Subcutaneous abdominal adipose tissue (tissue), 5 donors: ENCODE data around the gene NHLRC4.

Experiments
- H3K27ac ChIP-seq: one replicate; pipeline ENCODE4 v1.7.0; 2013; ENCODE audit warnings: low read depth, mild to moderate bottlenecking, inconsistent platforms, low read length, moderate library complexity
- H3K27me3 ChIP-seq, 5 donors: one replicate each; pipeline ENCODE4 v1.7.0; 2013; ENCODE audit warnings: low read length in 5 of 5, inconsistent platforms in 1 of 5; ENCODE audit not compliant: control insufficient read depth in 5 of 5, insufficient read depth in 4 of 5
- H3K36me3 ChIP-seq, 5 donors: one replicate each; pipeline ENCODE4 v1.7.0; 2013; ENCODE audit warnings: low read length in 5 of 5; ENCODE audit not compliant: control insufficient read depth in 5 of 5, insufficient read depth in 5 of 5
- H3K4me1 ChIP-seq, 5 donors: one replicate each; pipeline ENCODE4 v1.7.0; 2013; ENCODE audit warnings: low read length in 5 of 5, mild to moderate bottlenecking in 3 of 5, moderate library complexity in 1 of 5; ENCODE audit not compliant: control insufficient read depth in 5 of 5, insufficient read depth in 5 of 5
- H3K4me3 ChIP-seq, 5 donors: one replicate each; pipeline ENCODE4 v1.7.0; 2013; ENCODE audit warnings: low read length in 5 of 5, low read depth in 1 of 5
- H3K9ac ChIP-seq, 5 donors: one replicate each; pipeline ENCODE4 v1.7.0; 2013; ENCODE audit warnings: low read length in 5 of 5, mild to moderate bottlenecking in 4 of 5, moderate library complexity in 3 of 5
- H3K9me3 ChIP-seq, 5 donors: one replicate each; pipeline ENCODE4 v1.7.0; 2013; ENCODE audit warnings: low read length in 5 of 5; ENCODE audit not compliant: control insufficient read depth in 5 of 5
- donor health status: healthy.
- donor health status: healthy.
- donor health status: healthy.
- donor health status: healthy.
- donor health status: healthy.

Gene NHLRC4

GRCh38 chr16:560204-560700 is 6.6 kb upstream of the NHLRC4 start, which contains the start of gene PRR35:
Gene PRR35 (plus strand): TSS chr16:560394. CDS start chr16:563295, 2,901 bp downstream.
- H3K36me3 ChIP-seq, result no peaks in the 10 kb centered on the region
- no peak within 1 kb of the TSS for H3K27ac ChIP-seq
- H3K4me3 ChIP-seq, result no peak within 1 kb of the TSS
- H3K4me1 ChIP-seq, result peaks cover 0 to 8% (median 3%) of the 10 kb centered on the region in 5 donors
- H3K9ac ChIP-seq, result no peak within 1 kb of the TSS
- no peaks in the 10 kb centered on the region for H3K9me3 ChIP-seq
- peaks cover 28 to 44% (median 40%) of the 10 kb centered on the region in 5 donors for H3K27me3 ChIP-seq

DNA sequence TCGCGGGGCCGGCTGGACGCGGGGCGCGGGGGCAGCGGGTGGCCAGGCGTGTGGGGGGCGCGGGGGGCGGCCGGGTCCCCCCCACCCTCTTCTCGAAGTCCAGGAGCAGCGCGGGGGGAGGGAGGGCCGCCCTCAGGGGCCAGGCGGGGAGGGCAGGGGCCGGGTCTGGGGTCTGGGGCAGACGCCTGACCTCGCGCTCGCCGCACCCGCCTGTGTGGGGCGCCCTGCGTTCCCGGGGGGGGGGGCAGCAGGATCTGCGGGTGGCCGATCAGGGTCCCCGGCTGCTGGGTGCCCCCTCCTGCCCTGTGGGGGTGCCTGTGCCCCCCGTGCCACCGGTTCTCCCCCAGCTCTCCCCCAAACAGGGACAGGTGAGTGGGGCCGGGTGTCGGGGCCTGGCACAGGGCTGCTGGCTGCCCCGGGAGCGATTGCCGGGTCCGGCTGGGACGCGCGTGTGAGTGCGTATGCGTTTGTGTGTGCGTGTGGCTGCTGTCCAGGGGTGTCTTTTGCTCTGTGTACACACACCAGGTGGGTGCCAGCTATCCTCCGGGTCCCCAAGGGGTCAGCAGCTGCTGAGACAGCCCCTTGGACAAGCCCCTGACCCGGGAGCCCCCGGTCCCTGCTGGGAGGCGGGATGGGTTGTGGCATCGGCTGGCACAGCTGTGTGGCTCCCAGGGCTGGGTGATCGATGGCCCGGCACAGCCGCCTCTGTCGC is 5.9 kb upstream of the NHLRC4 start:
- H3K9ac ChIP-seq, result no peak overlapping the region
- H3K9me3 ChIP-seq, result no peaks in the 10 kb centered on the region
- H3K36me3 ChIP-seq, result no peaks in the 10 kb centered on the region
- H3K4me1 ChIP-seq, result peaks cover 0 to 10% (median 4%) of the 10 kb centered on the region in 5 donors
- H3K4me3 ChIP-seq, result no peak overlapping the region
- H3K27ac ChIP-seq, result no peak overlapping the region
- H3K27me3 ChIP-seq, result peaks cover 28 to 44% (median 40%) of the 10 kb centered on the region in 5 donors

GRCh38 chr16:561413-561794 is 5.4 kb upstream of the NHLRC4 start:
- Histone ChIP-seq H3K9me3 (no peaks in the 10 kb centered on the region), H3K4me1 (peaks cover 0 to 15% (median 9%) of the 10 kb centered on the region in 5 donors), H3K36me3 (no peaks in the 10 kb centered on the region), H3K27me3 (peaks cover 28 to 44% (median 40%) of the 10 kb centered on the region in 5 donors), H3K27ac (no peak overlapping the region), H3K4me3 (no peak overlapping the region), H3K9ac (no peak overlapping the region)

DNA sequence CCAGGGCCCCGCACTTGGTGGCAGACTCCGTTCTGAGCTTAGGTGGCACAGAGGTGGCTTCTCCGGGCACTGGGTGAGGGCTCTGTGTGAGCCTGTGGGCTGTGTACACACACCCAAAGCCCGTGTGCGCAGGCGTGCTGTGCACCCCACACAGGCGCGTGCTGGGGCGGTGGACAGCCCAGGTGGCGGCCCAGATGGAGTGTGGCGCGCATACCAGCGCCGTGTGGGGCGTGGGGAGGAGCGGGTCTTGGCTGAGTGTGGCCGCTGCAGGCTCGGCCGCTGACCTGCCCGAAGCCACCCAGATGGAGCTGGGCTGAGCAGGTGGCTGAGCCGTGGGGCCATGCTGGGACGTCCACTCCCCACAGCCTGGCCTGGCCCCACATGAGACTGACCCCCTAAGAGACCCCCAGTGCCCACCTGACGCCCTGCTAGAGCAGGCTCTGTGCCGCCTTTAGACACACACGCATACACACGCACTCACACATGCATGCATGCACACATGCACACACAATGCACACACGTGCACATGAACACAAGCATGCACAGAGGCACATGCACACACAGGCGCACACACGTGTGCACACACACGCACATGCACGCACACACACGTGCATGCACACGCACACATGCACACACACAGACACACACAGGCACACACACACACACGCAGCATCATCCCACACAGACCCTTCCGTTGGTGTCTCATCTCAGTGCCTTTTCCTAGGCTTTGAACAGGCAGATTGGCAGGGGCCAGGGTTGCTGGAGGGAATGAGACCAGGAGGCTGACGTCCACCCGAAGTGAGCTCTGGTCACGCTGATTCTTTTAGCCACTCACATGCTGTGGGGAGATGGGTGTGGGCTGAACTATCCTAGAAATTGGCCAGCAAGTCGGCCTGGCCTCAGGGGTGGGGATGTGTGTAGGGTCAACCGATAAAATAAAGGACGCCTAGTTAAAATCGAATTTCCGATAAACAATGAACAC is 4.6 kb upstream of the NHLRC4 start:
- Histone ChIP-seq H3K4me3 (no peak overlapping the region), H3K9ac (no peak overlapping the region), H3K9me3 (no peaks in the 10 kb centered on the region), H3K36me3 (no peaks in the 10 kb centered on the region), H3K27me3 (peaks cover 28 to 42% (median 40%) of the 10 kb centered on the region in 5 donors), H3K4me1 (peaks cover under 1 to 24% (median 18%) of the 10 kb centered on the region in 5 donors), H3K27ac (no peak overlapping the region)

DNA sequence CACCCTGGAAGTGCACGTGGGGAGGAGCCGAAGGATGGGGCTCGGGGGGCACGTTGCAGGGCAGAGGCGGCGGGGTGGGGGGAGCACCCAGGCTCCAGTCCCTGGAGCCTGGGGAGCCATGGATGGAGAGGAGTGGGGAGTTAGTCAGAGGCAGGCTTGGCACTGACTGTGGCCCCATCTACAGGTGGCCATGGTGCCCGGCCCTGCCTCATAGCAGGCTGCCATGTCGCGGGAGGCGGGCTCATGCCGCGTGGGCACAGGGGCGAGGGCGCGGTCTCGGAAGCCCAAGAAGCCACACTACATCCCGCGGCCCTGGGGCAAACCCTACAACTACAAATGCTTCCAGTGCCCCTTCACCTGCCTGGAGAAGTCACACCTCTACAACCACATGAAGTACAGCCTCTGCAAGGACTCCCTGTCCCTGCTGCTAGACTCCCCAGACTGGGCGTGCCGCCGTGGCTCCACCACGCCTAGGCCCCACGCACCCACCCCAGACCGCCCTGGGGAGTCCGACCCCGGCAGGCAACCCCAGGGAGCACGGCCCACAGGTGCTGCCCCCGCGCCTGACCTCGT is 3.6 kb upstream of the NHLRC4 start:
- no peak overlapping the region for H3K4me3 ChIP-seq
- peaks cover 28 to 38% (median 34%) of the 10 kb centered on the region in 5 donors for H3K27me3 ChIP-seq
- H3K9ac ChIP-seq, result no peak overlapping the region
- H3K27ac ChIP-seq, result no peak overlapping the region
- H3K9me3 ChIP-seq, result no peaks in the 10 kb centered on the region
- H3K36me3 ChIP-seq, result no peaks in the 10 kb centered on the region
- peaks cover 1 to 33% (median 25%) of the 10 kb centered on the region in 5 donors for H3K4me1 ChIP-seq

- H3K4me1 ChIP-seq, result peaks cover 5 to 39% (median 34%) of the 10 kb centered on the region in 5 donors
- H3K36me3 ChIP-seq, result no peaks in the 10 kb centered on the region
- H3K9me3 ChIP-seq, result no peaks in the 10 kb centered on the region
- H3K9ac ChIP-seq, result no peak overlapping the region
- no peak overlapping the region for H3K27ac ChIP-seq
- H3K27me3 ChIP-seq, result peaks cover 11 to 22% (median 17%) of the 10 kb centered on the region in 5 donors
- H3K4me3 ChIP-seq, result no peak overlapping the region
These were observed 2.0 kb upstream of the NHLRC4 start for GRCh38 chr16:564690-565418.

- no peaks in the 10 kb centered on the region for H3K9me3 ChIP-seq
- H3K36me3 ChIP-seq, result no peaks in the 10 kb centered on the region
- H3K27ac ChIP-seq, result no peak overlapping the region
- peak overlapping the region in 1 of 5 donors; percentile 65 for H3K9ac ChIP-seq
- peaks cover 5 to 46% (median 38%) of the 10 kb centered on the region in 5 donors for H3K4me1 ChIP-seq
- H3K4me3 ChIP-seq, result no peak overlapping the region
- H3K27me3 ChIP-seq, result peaks cover 10 to 22% (median 17%) of the 10 kb centered on the region in 5 donors
These were observed 1.1 kb upstream of the NHLRC4 start for GRCh38 chr16:565419-566330.

DNA sequence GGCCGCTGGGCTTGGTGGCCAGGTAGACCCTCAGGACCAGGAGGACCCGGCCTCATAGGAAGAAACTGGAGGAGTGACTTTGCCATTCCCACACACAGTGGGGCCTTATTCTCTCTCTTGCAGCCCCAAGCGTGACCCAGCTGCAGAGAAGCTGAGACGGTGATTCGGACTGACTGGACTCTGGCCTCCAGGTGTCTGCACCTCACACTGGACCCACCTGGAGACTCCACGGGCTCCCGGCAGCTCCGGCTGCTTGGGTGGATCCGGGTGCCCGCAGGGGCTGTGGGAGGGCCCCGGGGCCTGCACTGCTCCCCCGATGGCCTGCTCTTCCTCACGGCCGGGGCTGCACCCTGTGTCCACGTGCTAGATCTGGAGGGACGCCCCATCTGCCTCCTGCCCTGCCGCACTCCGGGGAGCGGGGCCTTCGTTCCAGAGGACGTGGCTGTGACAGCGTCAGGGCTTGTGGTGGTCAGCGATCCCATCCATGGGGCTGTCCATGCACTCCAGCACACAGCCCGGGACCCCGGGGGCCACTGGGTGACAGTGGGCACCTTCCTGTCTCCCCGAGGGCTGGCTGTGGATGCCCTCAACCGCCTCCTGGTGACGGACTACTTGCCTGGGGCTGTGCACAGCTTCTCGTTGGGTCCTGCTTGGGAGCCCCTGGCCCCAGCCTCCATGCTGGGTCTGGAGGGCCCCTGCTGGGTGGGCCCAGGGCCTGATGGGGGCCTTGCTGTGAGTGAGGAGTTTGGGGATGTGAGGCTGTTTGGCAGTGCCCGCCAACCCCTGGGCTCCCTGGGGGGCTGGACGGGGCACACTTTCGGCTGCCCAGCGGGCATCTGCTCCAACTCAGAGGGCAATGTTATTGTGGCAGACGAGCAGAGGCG is 810 bp downstream of the NHLRC4 start:
- Histone ChIP-seq H3K9ac (peak overlapping the region in 3 of 5 donors; percentile 65 to 68 (median 65)), H3K4me3 (peak overlapping the region; percentile 44 to 60 (median 53)), H3K27me3 (peaks cover 0 to 7% (median 4%) of the 10 kb centered on the region in 5 donors), H3K36me3 (no peaks in the 10 kb centered on the region), H3K9me3 (no peaks in the 10 kb centered on the region), H3K27ac (no peak overlapping the region), H3K4me1 (peaks cover 5 to 53% (median 44%) of the 10 kb centered on the region in 5 donors)
